Measurements from ENCODE around the gene ITPRIP.

The ITPRIP gene

DNA sequence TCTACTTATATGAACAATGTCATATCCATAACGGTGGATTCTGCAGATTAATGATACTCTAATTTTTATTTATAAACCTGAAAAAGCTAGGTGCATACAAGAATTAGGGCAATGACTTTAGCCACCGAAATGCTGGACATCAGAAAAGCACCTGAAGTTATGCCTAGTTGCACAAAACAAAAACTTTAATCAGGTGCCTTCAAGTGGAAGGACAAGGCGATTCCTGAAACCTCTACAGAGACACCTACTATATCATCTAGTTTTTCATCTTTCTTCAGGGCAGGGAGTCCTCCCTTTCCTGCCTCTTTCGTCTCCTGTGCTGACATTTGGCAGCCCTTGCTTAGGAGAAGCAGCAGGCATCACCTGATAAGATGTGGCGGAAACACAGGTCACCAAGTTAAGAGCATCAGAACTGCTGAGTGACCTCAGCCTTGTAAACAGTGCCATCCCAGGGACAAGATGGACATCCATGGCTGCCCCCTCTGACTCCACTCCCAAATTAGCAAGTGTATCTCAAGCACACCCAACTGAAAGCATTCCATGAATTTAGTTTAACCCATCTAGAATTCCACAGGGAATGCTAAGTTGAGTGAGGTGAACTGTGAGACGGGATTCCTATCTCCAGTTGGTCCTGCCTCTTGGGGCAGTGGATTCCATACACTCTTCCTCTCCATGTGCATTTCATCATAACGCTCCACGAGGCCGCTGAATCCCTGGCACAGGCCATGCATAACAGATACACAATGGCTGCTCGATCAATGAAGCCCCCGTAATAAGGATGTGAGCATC is 5.8 kb downstream of the ITPRIP start:
- no peak overlapping the region for H2AFZ ChIP-seq (ENCODE audit: low read depth, low read length)
- H3K27me3 ChIP-seq (ENCODE audit: insufficient read depth, low read length, poor library complexity) = no peaks in the 10 kb centered on the region
- H3K4me2 ChIP-seq (ENCODE audit: insufficient read depth, low read length) = 0 out of 2 replicates have a peak overlapping the region, but pooled peaks have one; percentile 5
- DNase-seq (no peak), ATAC-seq (ENCODE audit: insufficient read depth, low read depth) (no peak)
- H3K9ac ChIP-seq (ENCODE audit: low read depth, low read length) = no peak overlapping the region
- H3K4me3 ChIP-seq (ENCODE audit: low read depth in 1 of 2, low read length in 2 of 2) = no peak overlapping the region
- H3K79me2 ChIP-seq (ENCODE audit: insufficient read depth, low read length) = peaks cover 100% of the 10 kb centered on the region
- H3K36me3 ChIP-seq (ENCODE audit: insufficient read depth, low read length) = peaks cover 14% of the 10 kb centered on the region
- H3K4me1 ChIP-seq (ENCODE audit: insufficient read depth, low read length) = peaks cover 70% of the 10 kb centered on the region
- no peak overlapping the region for H3K27ac ChIP-seq (ENCODE audit: low read length)
- H4K20me1 ChIP-seq (ENCODE audit: insufficient read depth, low read length) = peaks cover 93% of the 10 kb centered on the region
- no peaks in the 10 kb centered on the region for H3K9me3 ChIP-seq (ENCODE audit: insufficient read depth, low read length, severe bottlenecking)
- TF ChIP-seq, protein P1, sequence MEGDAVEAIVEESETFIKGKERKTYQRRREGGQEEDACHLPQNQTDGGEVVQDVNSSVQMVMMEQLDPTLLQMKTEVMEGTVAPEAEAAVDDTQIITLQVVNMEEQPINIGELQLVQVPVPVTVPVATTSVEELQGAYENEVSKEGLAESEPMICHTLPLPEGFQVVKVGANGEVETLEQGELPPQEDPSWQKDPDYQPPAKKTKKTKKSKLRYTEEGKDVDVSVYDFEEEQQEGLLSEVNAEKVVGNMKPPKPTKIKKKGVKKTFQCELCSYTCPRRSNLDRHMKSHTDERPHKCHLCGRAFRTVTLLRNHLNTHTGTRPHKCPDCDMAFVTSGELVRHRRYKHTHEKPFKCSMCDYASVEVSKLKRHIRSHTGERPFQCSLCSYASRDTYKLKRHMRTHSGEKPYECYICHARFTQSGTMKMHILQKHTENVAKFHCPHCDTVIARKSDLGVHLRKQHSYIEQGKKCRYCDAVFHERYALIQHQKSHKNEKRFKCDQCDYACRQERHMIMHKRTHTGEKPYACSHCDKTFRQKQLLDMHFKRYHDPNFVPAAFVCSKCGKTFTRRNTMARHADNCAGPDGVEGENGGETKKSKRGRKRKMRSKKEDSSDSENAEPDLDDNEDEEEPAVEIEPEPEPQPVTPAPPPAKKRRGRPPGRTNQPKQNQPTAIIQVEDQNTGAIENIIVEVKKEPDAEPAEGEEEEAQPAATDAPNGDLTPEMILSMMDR (IDR thresholded peaks at IDR 0.05; ENCODE audit: borderline replicate concordance, extremely low read depth, low read length, poor library complexity, severe bottlenecking) = no peak
- TF ChIP-seq EZH2 (IDR thresholded peaks at IDR 0.05; ENCODE audit: borderline replicate concordance, low read depth, low read length, severe bottlenecking) = no peak

DNA sequence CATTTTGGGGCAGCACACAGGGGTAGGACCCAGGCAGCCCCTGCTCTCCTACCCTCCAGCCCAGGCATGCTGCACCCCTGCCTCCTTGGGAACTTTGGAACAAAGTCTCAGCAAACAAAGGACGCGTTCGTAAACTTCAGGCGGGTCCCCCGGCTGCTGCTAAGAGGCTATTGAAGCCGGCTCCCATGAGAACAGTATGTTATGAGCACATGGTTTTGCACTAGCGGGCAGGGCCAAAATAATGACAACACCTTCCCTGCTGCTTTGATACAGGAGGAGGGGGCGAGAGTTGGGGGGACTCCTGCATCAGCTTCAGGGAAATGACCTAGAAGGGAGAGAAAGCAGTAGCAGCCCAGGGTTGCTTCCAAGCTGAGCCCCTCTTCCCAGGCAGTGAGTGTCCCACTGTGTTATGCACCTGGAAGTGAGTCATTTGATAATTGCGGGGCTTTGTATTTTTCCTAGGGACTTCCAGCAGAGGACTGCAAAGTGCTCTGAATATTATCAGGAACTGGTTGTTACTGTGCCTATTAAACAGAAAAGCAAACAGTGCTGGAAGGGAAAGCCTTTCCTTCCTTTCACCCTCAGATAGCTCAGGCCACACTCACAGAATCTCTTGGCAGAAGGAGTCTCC is 6.9 kb downstream of the ITPRIP start:
- Histone ChIP-seq H3K9ac (ENCODE audit: low read depth, low read length) (no peak overlapping the region), H3K4me3 (ENCODE audit: low read depth in 1 of 2, low read length in 2 of 2) (no peak overlapping the region), H3K27me3 (ENCODE audit: insufficient read depth, low read length, poor library complexity) (no peaks in the 10 kb centered on the region), H2AFZ (ENCODE audit: low read depth, low read length) (no peak overlapping the region), H3K36me3 (ENCODE audit: insufficient read depth, low read length) (peaks cover 14% of the 10 kb centered on the region), H4K20me1 (ENCODE audit: insufficient read depth, low read length) (peaks cover 97% of the 10 kb centered on the region), H3K27ac (ENCODE audit: low read length) (no peak overlapping the region), H3K79me2 (ENCODE audit: insufficient read depth, low read length) (peaks cover 100% of the 10 kb centered on the region), H3K4me1 (ENCODE audit: insufficient read depth, low read length) (peaks cover 59% of the 10 kb centered on the region), H3K4me2 (ENCODE audit: insufficient read depth, low read length) (no peak overlapping the region), H3K9me3 (ENCODE audit: insufficient read depth, low read length, severe bottlenecking) (no peaks in the 10 kb centered on the region)
- ATAC-seq (ENCODE audit: insufficient read depth, low read depth) (no peak), DNase-seq (no peak)
- TF ChIP-seq, protein P1 (IDR thresholded peaks at IDR 0.05; ENCODE audit: borderline replicate concordance, extremely low read depth, low read length, poor library complexity, severe bottlenecking) = no peak
- no peak for TF ChIP-seq EZH2 (IDR thresholded peaks at IDR 0.05; ENCODE audit: borderline replicate concordance, low read depth, low read length, severe bottlenecking)

DNA sequence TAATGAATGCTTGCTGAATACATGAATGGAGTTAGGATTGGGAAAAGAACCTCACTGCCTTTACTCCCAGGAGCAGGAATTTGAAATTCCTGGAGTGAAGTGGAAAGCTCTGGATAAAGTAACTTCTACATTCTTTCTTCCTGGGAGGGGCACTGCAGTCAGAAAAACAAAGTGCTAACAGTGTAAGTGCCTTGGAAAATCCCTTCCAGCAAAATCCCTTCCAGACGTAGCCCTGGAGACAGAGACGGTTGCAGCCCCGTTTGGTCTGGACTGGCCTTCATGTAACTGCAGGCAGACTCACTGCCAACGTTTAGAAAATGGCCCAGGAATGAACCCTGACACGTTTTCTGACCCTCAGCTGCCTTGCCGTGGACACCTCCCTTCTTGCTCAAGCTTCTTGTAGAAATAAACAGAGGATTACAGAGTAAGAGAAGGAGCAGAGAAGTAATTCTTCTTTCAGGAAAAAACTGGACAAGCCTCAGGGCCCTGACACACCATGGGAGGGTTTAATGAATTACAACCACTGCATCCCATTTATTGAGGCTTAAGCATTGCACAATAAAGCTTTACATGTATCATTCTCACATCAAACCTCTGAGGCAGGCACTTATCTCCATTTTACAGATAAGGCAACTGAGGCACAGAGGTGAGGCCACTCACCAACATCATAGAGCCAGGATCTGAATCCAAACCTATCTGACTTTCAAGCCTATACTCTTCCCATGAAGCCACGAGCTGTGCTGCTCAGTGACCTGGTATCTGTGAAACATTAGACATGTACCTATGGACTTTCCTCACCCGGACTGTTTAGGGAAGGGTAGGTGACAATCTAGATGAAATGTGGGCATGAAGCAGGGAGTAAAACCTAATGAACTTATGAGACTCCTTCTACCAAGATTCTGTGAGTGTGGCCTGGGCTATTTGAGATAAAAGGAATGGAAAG is 7.8 kb downstream of the ITPRIP start:
- H3K79me2 ChIP-seq (ENCODE audit: insufficient read depth, low read length) = peaks cover 100% of the 10 kb centered on the region
- H3K27me3 ChIP-seq (ENCODE audit: insufficient read depth, low read length, poor library complexity) = no peaks in the 10 kb centered on the region
- ATAC-seq (ENCODE audit: insufficient read depth, low read depth) = no peak
- H3K27ac ChIP-seq (ENCODE audit: low read length) = peak overlapping the region; percentile 66; the same call in 1 of the 2 replicates
- H2AFZ ChIP-seq (ENCODE audit: low read depth, low read length) = no peak overlapping the region
- DNase-seq = no peak
- H3K36me3 ChIP-seq (ENCODE audit: insufficient read depth, low read length) = peaks cover 18% of the 10 kb centered on the region
- peaks cover 50% of the 10 kb centered on the region for H3K4me1 ChIP-seq (ENCODE audit: insufficient read depth, low read length)
- no peaks in the 10 kb centered on the region for H3K9me3 ChIP-seq (ENCODE audit: insufficient read depth, low read length, severe bottlenecking)
- H3K4me3 ChIP-seq (ENCODE audit: low read depth in 1 of 2, low read length in 2 of 2) = no peak overlapping the region
- peaks cover 97% of the 10 kb centered on the region for H4K20me1 ChIP-seq (ENCODE audit: insufficient read depth, low read length)
- peak overlapping the region; percentile 52 for H3K4me2 ChIP-seq (ENCODE audit: insufficient read depth, low read length)
- TF ChIP-seq, protein P1 (IDR thresholded peaks at IDR 0.05; ENCODE audit: borderline replicate concordance, extremely low read depth, low read length, poor library complexity, severe bottlenecking) = no peak
- no peak for TF ChIP-seq EZH2 (IDR thresholded peaks at IDR 0.05; ENCODE audit: borderline replicate concordance, low read depth, low read length, severe bottlenecking)
- 0 out of 2 replicates have a peak overlapping the region, but pooled peaks have one; percentile 38 for H3K9ac ChIP-seq (ENCODE audit: low read depth, low read length)

Data from DND-41 (cell line).